ENCODE measurements around the gene CNTN4. TPM values are rescaled to one million over a fixed set of nuclear protein-coding genes. Genes with fewer than 3 reads are reported as not detected.

CNTN4 gene
- polyA plus RNA-seq, 1 donor (not counting 4 experiments of a cell fraction or from before 2014, with no cell fraction given) = not detected

DNA sequence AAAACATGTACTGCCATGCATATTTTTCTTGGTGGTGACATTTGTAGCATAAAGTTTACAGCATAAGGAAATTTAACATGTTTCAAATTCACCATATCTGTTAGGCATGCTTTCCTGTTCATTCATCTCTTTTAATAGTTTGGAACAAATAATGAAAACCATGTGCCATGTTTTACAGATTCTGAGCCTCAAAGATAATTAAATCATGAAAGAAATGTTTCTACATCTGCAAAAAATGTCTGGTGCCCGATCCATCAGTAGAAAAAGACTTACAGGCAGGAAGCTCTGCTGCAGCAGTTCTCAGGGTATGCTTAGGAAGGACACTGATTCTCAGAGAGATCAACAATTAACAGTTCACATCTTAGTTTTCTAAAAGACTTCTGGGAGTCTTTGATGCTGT, 695.3 kb downstream of the CNTN4 start:
- Histone ChIP-seq H3K4me1 (ENCODE audit: control insufficient read depth, extremely low read depth, insufficient read depth, low read length) (no peaks in the 10 kb centered on the region), H3K79me2 (ENCODE audit: control insufficient read depth, insufficient read depth, low read length) (no peaks in the 10 kb centered on the region), H3K4me2 (ENCODE audit: control insufficient read depth, extremely low read depth, insufficient read depth, low read depth, low read length) (no peak overlapping the region), H3K9ac (ENCODE audit: control insufficient read depth, extremely low read depth, insufficient read depth, low read length) (no peak overlapping the region), H3K9me3 (ENCODE audit: control insufficient read depth, low read depth, low read length) (peaks cover 2% of the 10 kb centered on the region), H3K9me1 (ENCODE audit: control insufficient read depth, extremely low read depth, insufficient read depth, low read length) (no peaks in the 10 kb centered on the region), H3K27ac (ENCODE audit: control insufficient read depth, insufficient read depth, low read length) (no peak overlapping the region), H3K4me3 (ENCODE audit: control insufficient read depth in 2 of 3, extremely low read depth in 1 of 3, insufficient read depth in 2 of 3, low read depth in 1 of 3, low read length in 3 of 3) (no peak overlapping the region), H2AFZ (ENCODE audit: control insufficient read depth, low read length) (no peak overlapping the region), H3K27me3 (ENCODE audit: control insufficient read depth, extremely low read depth, insufficient read depth, low read length) (no peaks in the 10 kb centered on the region), H3K36me3 (ENCODE audit: control insufficient read depth in 2 of 2, extremely low read depth in 1 of 2, insufficient read depth in 2 of 2, low read length in 2 of 2) (no peaks in the 10 kb centered on the region), H4K20me1 (ENCODE audit: control insufficient read depth, extremely low read depth, insufficient read depth, low read length) (no peaks in the 10 kb centered on the region)
- no peak for FAIRE-seq
- DNase-seq (ENCODE audit: low read depth, low spot score) = no peak
- TF ChIP-seq CTCF (optimal IDR thresholded peaks at IDR 0.05 in 1 of 3, IDR thresholded peaks at IDR 0.05 in 1 of 3, conservative IDR thresholded peaks at IDR 0.05 in 1 of 3; ENCODE audit: extremely low read depth in 1 of 3, insufficient read depth in 2 of 3, low read length in 3 of 3) (no peak), EZH2 (IDR thresholded peaks at IDR 0.05; ENCODE audit: low read length) (no peak)
- dilution Hi-C loops (cut with MboI; ENCODE audit: extremely low pct_ligation_motif_present, low sequenced_read_pairs) = no loop called here

DNA sequence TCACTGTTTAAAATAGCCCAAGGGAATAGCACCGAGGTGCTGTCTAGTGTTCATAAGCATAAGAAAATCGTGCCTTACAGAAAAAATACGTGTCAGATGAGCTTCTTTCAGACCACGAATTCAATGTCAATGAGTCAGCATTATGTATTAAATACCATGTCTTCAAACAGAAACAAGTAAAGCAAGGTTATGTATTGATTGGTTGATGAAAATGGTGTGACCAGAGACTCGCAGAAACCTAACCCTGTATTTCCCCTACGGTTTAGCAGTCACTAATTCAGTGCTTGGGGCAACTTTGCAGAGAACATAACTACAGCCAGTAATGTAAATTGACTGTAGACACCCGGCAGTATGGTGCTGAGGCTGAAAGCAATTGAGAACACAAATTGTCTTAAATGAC, 703.8 kb downstream of the CNTN4 start:
- Histone ChIP-seq H3K79me2 (ENCODE audit: control insufficient read depth, insufficient read depth, low read length) (no peaks in the 10 kb centered on the region), H3K4me3 (ENCODE audit: control insufficient read depth in 2 of 3, extremely low read depth in 1 of 3, insufficient read depth in 2 of 3, low read depth in 1 of 3, low read length in 3 of 3) (no peak overlapping the region), H3K27ac (ENCODE audit: control insufficient read depth, insufficient read depth, low read length) (no peak overlapping the region), H2AFZ (ENCODE audit: control insufficient read depth, low read length) (no peak overlapping the region), H3K4me2 (ENCODE audit: control insufficient read depth, extremely low read depth, insufficient read depth, low read depth, low read length) (no peak overlapping the region), H4K20me1 (ENCODE audit: control insufficient read depth, extremely low read depth, insufficient read depth, low read length) (no peaks in the 10 kb centered on the region), H3K9me3 (ENCODE audit: control insufficient read depth, low read depth, low read length) (no peaks in the 10 kb centered on the region), H3K9me1 (ENCODE audit: control insufficient read depth, extremely low read depth, insufficient read depth, low read length) (no peaks in the 10 kb centered on the region), H3K4me1 (ENCODE audit: control insufficient read depth, extremely low read depth, insufficient read depth, low read length) (no peaks in the 10 kb centered on the region), H3K9ac (ENCODE audit: control insufficient read depth, extremely low read depth, insufficient read depth, low read length) (no peak overlapping the region), H3K36me3 (ENCODE audit: control insufficient read depth in 2 of 2, extremely low read depth in 1 of 2, insufficient read depth in 2 of 2, low read length in 2 of 2) (no peaks in the 10 kb centered on the region), H3K27me3 (ENCODE audit: control insufficient read depth, extremely low read depth, insufficient read depth, low read length) (no peaks in the 10 kb centered on the region)
- dilution Hi-C loops (cut with MboI; ENCODE audit: extremely low pct_ligation_motif_present, low sequenced_read_pairs) = no loop called here
- no peak for TF ChIP-seq CTCF (optimal IDR thresholded peaks at IDR 0.05 in 1 of 3, IDR thresholded peaks at IDR 0.05 in 1 of 3, conservative IDR thresholded peaks at IDR 0.05 in 1 of 3; ENCODE audit: extremely low read depth in 1 of 3, insufficient read depth in 2 of 3, low read length in 3 of 3)
- no peak for TF ChIP-seq EZH2 (IDR thresholded peaks at IDR 0.05; ENCODE audit: low read length)
- FAIRE-seq (no peak), DNase-seq (ENCODE audit: low read depth, low spot score) (no peak)

Data from keratinocyte (primary cell).